ENCODE results near the gene ALDH1A2. TPM values are rescaled to one million over a fixed set of nuclear protein-coding genes. Genes with fewer than 3 reads are reported as not detected.

The ALDH1A2 gene
- total RNA-seq, 2 experiments from 2014 or later: 0.63 TPM; not detected in 1

- no peaks in the 10 kb centered on the region for H3K9me3 Mint-ChIP-seq
- POLR2A ChIA-PET: no interaction called here
- peaks cover 13% of the 10 kb centered on the region for H3K27me3 Mint-ChIP-seq
- no peak overlapping the region for H3K4me3 Mint-ChIP-seq
- H3K36me3 Mint-ChIP-seq (ENCODE audit: low read depth): no peaks in the 10 kb centered on the region
- no peak for DNase-seq
- no peaks in the 10 kb centered on the region for H3K4me1 Mint-ChIP-seq
- CTCF ChIA-PET: interaction anchor here (0.8 kb wide), 1 partner anchor 76 kb away, joined by 3 read pairs; no protein-coding TSS in a partner anchor
- H3K27ac Mint-ChIP-seq: no peak overlapping the region
These were observed 71.1 kb downstream of the ALDH1A2 start for GRCh38 chr15:57994221-57995049.

DNA sequence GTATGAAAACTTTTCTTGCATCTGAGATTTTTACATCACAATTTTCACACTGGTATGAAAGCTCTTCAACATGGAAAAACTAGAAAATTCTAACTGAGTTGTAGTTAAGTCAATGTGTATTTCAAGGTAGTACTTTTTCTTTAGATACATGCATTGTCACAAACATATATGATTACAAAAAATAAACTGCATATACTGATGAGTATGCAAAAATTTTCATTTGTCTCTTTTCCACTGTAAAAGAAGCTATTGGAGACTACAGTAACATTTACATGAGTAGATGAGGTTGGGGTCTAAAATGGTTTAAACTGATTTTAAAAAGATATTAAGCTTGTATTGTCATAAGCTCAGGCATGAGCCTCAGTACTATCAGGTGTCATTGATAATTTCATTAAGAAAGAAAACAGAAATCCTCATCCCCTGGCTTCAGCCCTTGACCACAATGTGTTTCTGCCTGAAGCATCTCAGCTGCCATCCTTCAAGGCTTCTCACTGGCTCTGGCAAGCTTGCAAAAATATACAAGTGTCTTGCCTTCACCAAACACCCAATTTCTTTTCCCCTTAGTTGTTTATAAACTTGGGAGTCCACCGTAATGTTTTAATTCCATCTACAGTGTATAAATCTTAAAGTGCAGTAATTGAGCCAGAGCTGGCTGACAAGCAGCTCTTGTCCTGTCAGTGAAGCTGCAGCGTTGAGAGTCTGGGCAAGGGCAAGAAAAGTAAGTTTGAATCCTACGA is 71.9 kb downstream of the ALDH1A2 start:
- Mint-ChIP-seq H3K36me3 (ENCODE audit: low read depth) (no peaks in the 10 kb centered on the region), H3K4me3 (no peak overlapping the region), H3K9me3 (no peaks in the 10 kb centered on the region), H3K4me1 (no peaks in the 10 kb centered on the region), H3K27ac (no peak overlapping the region), H3K27me3 (peaks cover 13% of the 10 kb centered on the region)
- ChIA-PET CTCF (interaction anchor here (0.8 kb wide), 1 partner anchor 77 kb away, joined by 3 read pairs; no protein-coding TSS in a partner anchor), POLR2A (no interaction called here)
- no peak for DNase-seq

- POLR2A ChIA-PET: no interaction called here
- Mint-ChIP-seq H3K4me1 (no peaks in the 10 kb centered on the region), H3K36me3 (ENCODE audit: low read depth) (no peaks in the 10 kb centered on the region), H3K4me3 (no peak overlapping the region), H3K9me3 (no peaks in the 10 kb centered on the region), H3K27ac (no peak overlapping the region), H3K27me3 (peaks cover 10% of the 10 kb centered on the region)
- CTCF ChIA-PET: no interaction called here
- no peak for DNase-seq
These were observed 72.7 kb downstream of the ALDH1A2 start for GRCh38 chr15:57992761-57993355.

GRCh38 chr15:57973534-57973933 is 92.0 kb downstream of the ALDH1A2 start:
- POLR2A ChIA-PET: no interaction called here
- H3K4me3 Mint-ChIP-seq: no peak overlapping the region
- H3K27me3 Mint-ChIP-seq: peaks cover 2% of the 10 kb centered on the region
- H3K27ac Mint-ChIP-seq: no peak overlapping the region
- H3K4me1 Mint-ChIP-seq: no peaks in the 10 kb centered on the region
- H3K36me3 Mint-ChIP-seq (ENCODE audit: low read depth): no peaks in the 10 kb centered on the region
- no peaks in the 10 kb centered on the region for H3K9me3 Mint-ChIP-seq
- DNase-seq: no peak
- CTCF ChIA-PET: no interaction called here

GRCh38 chr15:57972864-57973263 is 92.6 kb downstream of the ALDH1A2 start:
- H3K4me1 Mint-ChIP-seq: no peaks in the 10 kb centered on the region
- H3K4me3 Mint-ChIP-seq: no peak overlapping the region
- no peaks in the 10 kb centered on the region for H3K9me3 Mint-ChIP-seq
- H3K27me3 Mint-ChIP-seq: peaks cover 2% of the 10 kb centered on the region
- H3K27ac Mint-ChIP-seq: no peak overlapping the region
- no peaks in the 10 kb centered on the region for H3K36me3 Mint-ChIP-seq (ENCODE audit: low read depth)
- DNase-seq: no peak
- POLR2A ChIA-PET: no interaction called here
- CTCF ChIA-PET: interaction anchor here (1.6 kb wide), 1 partner anchor 98 kb away, joined by 4 read pairs; no protein-coding TSS in a partner anchor

GRCh38 chr15:57969996-57970395 is 95.5 kb downstream of the ALDH1A2 start:
- no peaks in the 10 kb centered on the region for H3K9me3 Mint-ChIP-seq

GRCh38 chr15:57969355-57969754 is 96.2 kb downstream of the ALDH1A2 start:
- peaks cover 2% of the 10 kb centered on the region for H3K27me3 Mint-ChIP-seq
- DNase-seq: no peak
- H3K9me3 Mint-ChIP-seq: no peaks in the 10 kb centered on the region
- POLR2A ChIA-PET: no interaction called here
- CTCF ChIA-PET: no interaction called here
- no peak overlapping the region for H3K27ac Mint-ChIP-seq
- no peaks in the 10 kb centered on the region for H3K4me1 Mint-ChIP-seq
- H3K36me3 Mint-ChIP-seq (ENCODE audit: low read depth): no peaks in the 10 kb centered on the region
- H3K4me3 Mint-ChIP-seq: no peak overlapping the region

More at GRCh38 chr15:57969996-57970395, 95.5 kb downstream of the ALDH1A2 start:
- Mint-ChIP-seq H3K27me3 (peaks cover 2% of the 10 kb centered on the region), H3K4me1 (no peaks in the 10 kb centered on the region), H3K4me3 (no peak overlapping the region), H3K36me3 (ENCODE audit: low read depth) (no peaks in the 10 kb centered on the region), H3K27ac (no peak overlapping the region)
- ChIA-PET POLR2A (no interaction called here), CTCF (no interaction called here)
- DNase-seq: no peak

DNA sequence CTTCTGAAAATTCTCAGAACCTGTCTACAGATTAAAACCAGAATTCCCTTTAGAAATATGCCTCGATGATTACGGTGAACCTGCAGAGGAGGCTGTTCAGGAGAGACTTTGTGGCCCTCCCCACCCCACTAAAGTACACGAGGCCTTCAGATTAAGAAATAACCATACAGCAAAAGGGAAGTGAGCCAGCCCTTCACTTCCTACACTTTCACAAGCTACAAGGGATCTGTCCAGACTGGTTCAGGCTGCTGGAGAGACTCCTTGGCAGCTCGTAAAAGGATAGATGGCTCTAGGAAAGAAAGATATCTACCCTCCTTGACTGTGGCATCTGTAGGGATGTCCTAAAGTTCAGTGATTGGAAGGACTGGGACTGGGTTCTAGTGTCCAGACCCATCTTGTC is 102.6 kb downstream of the ALDH1A2 start:
- ChIA-PET POLR2A (no interaction called here), CTCF (no interaction called here)
- Mint-ChIP-seq H3K4me1 (no peaks in the 10 kb centered on the region), H3K27me3 (peaks cover 6% of the 10 kb centered on the region), H3K4me3 (no peak overlapping the region), H3K36me3 (ENCODE audit: low read depth) (no peaks in the 10 kb centered on the region), H3K27ac (no peak overlapping the region), H3K9me3 (no peaks in the 10 kb centered on the region)
- no peak for DNase-seq

GRCh38 chr15:57961919-57962318 is 103.6 kb downstream of the ALDH1A2 start:
- H3K9me3 Mint-ChIP-seq: no peaks in the 10 kb centered on the region
- H3K4me3 Mint-ChIP-seq: no peak overlapping the region
- ChIA-PET POLR2A (no interaction called here), CTCF (no interaction called here)
- H3K27me3 Mint-ChIP-seq: peaks cover 7% of the 10 kb centered on the region
- no peak overlapping the region for H3K27ac Mint-ChIP-seq
- H3K4me1 Mint-ChIP-seq: no peaks in the 10 kb centered on the region
- no peak for DNase-seq
- H3K36me3 Mint-ChIP-seq (ENCODE audit: low read depth): no peaks in the 10 kb centered on the region

DNA sequence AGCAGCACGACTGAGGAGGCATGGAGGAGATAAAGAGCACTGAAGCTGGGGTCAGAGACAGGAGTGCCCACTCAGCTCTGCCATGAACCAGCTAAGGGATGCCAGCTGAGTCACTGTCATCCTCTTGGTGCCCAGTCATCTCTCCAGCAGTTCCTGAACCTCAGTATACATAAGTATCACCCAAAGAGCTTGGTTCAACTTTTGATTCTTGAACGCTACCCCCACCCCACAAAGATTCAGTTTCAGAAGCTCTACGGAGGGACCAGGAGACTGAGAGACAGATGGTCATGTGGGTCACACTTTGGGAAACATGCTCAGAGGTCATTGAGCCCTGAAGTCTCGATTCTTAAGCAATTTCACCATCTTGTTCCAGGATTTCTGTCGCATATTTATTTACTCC is 108.4 kb downstream of the ALDH1A2 start:
- no peak for DNase-seq
- ChIA-PET POLR2A (no interaction called here), CTCF (no interaction called here)
- H3K27me3 Mint-ChIP-seq: peaks cover 14% of the 10 kb centered on the region
- H3K36me3 Mint-ChIP-seq (ENCODE audit: low read depth): no peaks in the 10 kb centered on the region
- no peaks in the 10 kb centered on the region for H3K4me1 Mint-ChIP-seq
- H3K27ac Mint-ChIP-seq: no peak overlapping the region
- no peak overlapping the region for H3K4me3 Mint-ChIP-seq
- H3K9me3 Mint-ChIP-seq: no peaks in the 10 kb centered on the region

DNA sequence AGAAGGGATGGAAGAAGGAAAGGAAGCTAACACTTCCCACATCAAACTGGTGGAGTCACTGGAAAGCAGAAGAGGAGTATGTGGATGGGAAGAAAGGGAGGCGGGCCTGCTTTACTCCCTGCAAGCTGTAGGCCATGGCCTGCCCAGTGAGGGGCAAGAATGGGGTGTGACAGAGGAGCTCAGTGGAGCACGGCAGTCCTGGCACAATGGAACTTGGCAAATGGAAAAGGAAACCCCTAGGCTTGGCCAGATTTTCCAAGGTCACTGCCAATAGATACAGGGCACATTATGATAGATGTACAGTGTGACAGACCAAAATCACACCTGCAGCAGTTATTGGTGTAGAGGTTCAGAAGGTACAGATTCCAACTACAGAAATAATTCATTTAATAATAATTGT is 111.6 kb downstream of the ALDH1A2 start:
- Mint-ChIP-seq H3K4me1 (no peaks in the 10 kb centered on the region), H3K27ac (no peak overlapping the region), H3K36me3 (ENCODE audit: low read depth) (no peaks in the 10 kb centered on the region), H3K9me3 (no peaks in the 10 kb centered on the region), H3K27me3 (peaks cover 14% of the 10 kb centered on the region), H3K4me3 (no peak overlapping the region)
- no peak for DNase-seq
- POLR2A ChIA-PET: no interaction called here
- CTCF ChIA-PET: no interaction called here

DNA sequence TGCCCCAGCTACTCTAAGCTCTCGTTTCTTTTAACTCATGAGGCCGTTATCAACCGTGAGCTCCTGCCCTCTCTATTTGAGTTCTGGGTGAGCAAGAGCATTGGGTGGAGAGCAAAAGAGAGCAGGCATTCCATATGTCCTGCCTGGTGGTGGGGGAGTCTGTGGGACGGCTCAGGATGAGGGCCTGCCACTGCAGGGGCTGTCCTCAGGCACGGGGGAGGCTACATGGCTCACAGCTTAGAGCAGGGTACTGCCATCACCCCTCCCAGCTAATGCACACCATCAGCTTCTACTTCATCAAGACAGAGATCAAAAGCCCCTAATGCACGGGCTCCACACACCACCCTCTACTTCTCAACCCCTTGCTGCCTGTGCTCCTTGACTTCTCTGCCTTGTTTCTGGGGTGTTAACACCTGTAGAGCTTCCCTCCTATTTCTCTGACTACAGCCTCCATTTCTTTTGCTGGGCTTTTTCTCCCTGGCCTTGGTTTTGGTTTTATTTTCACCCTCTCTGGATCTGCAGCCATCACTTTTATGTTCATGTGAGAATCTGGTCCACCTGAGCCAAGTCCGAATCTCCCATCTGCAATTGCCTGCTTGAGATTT is 114.1 kb downstream of the ALDH1A2 start:
- H3K4me1 Mint-ChIP-seq: no peaks in the 10 kb centered on the region
- no peaks in the 10 kb centered on the region for H3K36me3 Mint-ChIP-seq (ENCODE audit: low read depth)
- no peak for DNase-seq
- POLR2A ChIA-PET: no interaction called here
- no peaks in the 10 kb centered on the region for H3K9me3 Mint-ChIP-seq
- H3K27ac Mint-ChIP-seq: no peak overlapping the region
- H3K4me3 Mint-ChIP-seq: no peak overlapping the region
- CTCF ChIA-PET: no interaction called here
- H3K27me3 Mint-ChIP-seq: peaks cover 9% of the 10 kb centered on the region

- no peaks in the 10 kb centered on the region for H3K4me1 Mint-ChIP-seq
- H3K9me3 Mint-ChIP-seq: no peaks in the 10 kb centered on the region
- POLR2A ChIA-PET: no interaction called here
- no peaks in the 10 kb centered on the region for H3K36me3 Mint-ChIP-seq (ENCODE audit: low read depth)
- CTCF ChIA-PET: no interaction called here
- no peak for DNase-seq
- no peak overlapping the region for H3K27ac Mint-ChIP-seq
- no peak overlapping the region for H3K4me3 Mint-ChIP-seq
- H3K27me3 Mint-ChIP-seq: peaks cover 6% of the 10 kb centered on the region
These were observed 115.0 kb downstream of the ALDH1A2 start for GRCh38 chr15:57950381-57950946.

Data from activated CD4-positive, alpha-beta memory T cell treated with anti-CD3 and anti-CD28 coated beads, Interleukin-2, amount 10 ng/mL, durations not matched to agents 7 days and 5 days (primary cell).